Neural cell (in vitro differentiated cells): ENCODE measurements around the gene NRG3.

Source experiments
- EZH2 ChIP-seq: fragments of 200-600, 300-800 bp; shearing (Covaris generic), sonication (generic); IDR thresholded peaks from 2 replicates; pipeline ENCODE4 v1.6.1; 2014; ENCODE audit warnings: antibody characterized with exemption, low read length, borderline replicate concordance, mild to moderate bottlenecking; ENCODE audit not compliant: insufficient read depth, poor library complexity, severe bottlenecking
- SMC3 ChIP-seq: fragments of 450-650 bp; conservative IDR thresholded peaks from 2 replicates; pipeline ENCODE4 v1.6.1; 2014; ENCODE audit warnings: antibody characterized with exemption, mild to moderate bottlenecking, moderate library complexity; ENCODE audit not compliant: poor library complexity
- TAF1 ChIP-seq: IDR thresholded peaks from 2 replicates; pipeline ENCODE4 v1.6.1; 2012; ENCODE audit warnings: low read depth
- TF ChIP-seq, protein P1 (sequence below): fragments of 450-650 bp; IDR thresholded peaks from 2 replicates; pipeline ENCODE4 v1.5.1; 2014; ENCODE audit warnings: antibody characterized with exemption, mild to moderate bottlenecking, moderate library complexity; ENCODE audit not compliant: poor library complexity, severe bottlenecking

DNA sequence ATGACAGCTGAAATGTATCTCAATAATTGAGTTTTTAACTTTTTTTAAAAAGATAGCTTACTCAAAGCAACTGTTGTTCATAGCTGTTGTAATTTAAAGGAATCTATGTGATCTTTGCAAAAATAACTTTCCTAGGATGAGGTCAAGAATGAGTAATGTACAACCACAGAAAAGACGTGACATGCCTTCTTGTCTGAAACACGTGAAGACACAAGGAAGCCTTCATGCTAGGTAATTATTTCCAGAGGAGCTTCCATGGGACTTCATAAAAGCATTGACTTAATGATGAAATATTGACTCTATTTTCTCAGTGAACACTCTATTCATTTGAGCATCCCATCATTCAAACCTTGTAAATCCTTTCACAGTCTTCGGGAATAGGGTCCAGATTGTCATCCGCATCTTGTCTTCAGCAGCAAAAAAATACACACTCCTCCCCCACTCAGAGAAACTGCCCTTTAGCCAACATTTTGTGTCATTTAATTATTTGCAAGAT, 528.0 kb downstream of the NRG3 start:
- TF ChIP-seq EZH2 (no peak), SMC3 (no peak), TAF1 (no peak)
- TF ChIP-seq, protein P1, sequence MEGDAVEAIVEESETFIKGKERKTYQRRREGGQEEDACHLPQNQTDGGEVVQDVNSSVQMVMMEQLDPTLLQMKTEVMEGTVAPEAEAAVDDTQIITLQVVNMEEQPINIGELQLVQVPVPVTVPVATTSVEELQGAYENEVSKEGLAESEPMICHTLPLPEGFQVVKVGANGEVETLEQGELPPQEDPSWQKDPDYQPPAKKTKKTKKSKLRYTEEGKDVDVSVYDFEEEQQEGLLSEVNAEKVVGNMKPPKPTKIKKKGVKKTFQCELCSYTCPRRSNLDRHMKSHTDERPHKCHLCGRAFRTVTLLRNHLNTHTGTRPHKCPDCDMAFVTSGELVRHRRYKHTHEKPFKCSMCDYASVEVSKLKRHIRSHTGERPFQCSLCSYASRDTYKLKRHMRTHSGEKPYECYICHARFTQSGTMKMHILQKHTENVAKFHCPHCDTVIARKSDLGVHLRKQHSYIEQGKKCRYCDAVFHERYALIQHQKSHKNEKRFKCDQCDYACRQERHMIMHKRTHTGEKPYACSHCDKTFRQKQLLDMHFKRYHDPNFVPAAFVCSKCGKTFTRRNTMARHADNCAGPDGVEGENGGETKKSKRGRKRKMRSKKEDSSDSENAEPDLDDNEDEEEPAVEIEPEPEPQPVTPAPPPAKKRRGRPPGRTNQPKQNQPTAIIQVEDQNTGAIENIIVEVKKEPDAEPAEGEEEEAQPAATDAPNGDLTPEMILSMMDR = no peak
